Skin of body (tissue), 2 donors: ENCODE measurements around the gene ARHGAP29. TPM values are rescaled to one million over a fixed set of nuclear protein-coding genes. Genes with fewer than 3 reads are reported as not detected.

Source experiments
- DNase-seq: peaks from one replicate; lab custom pipeline; 2025; lab: John Stamatoyannopoulos, UW
- total RNA-seq: library from RNA; depleted of rRNA; stranded (reverse); fragments of >200 nt; gene quantifications from one replicate; pipeline ENCODE4 v1.2.3, GENCODE V29; 2014

Gene ARHGAP29
- total RNA-seq, 1 donor from 2014 or later = 67.1 TPM

GRCh38 chr1:94236013-94236491, 1.3 kb downstream of the ARHGAP29 start:
- DNase-seq = peak; percentile 78

GRCh38 chr1:94235189-94236012, 2.0 kb downstream of the ARHGAP29 start:
- peak; percentile 82 for DNase-seq

GRCh38 chr1:94234615-94235014, 2.8 kb downstream of the ARHGAP29 start:
- no peak for DNase-seq

GRCh38 chr1:94231746-94232145, 5.6 kb downstream of the ARHGAP29 start:
- no peak for DNase-seq

GRCh38 chr1:94230920-94231319, 6.5 kb downstream of the ARHGAP29 start:
- no peak for DNase-seq

GRCh38 chr1:94228640-94229375, 8.6 kb downstream of the ARHGAP29 start:
- DNase-seq = no peak

- no peak for DNase-seq
Measured at GRCh38 chr1:94227624-94228023, 9.8 kb downstream of the ARHGAP29 start.

GRCh38 chr1:94225845-94226244, 11.5 kb downstream of the ARHGAP29 start:
- DNase-seq = no peak

GRCh38 chr1:94218332-94218731, 19.1 kb downstream of the ARHGAP29 start:
- no peak for DNase-seq

GRCh38 chr1:94215955-94216354, 21.4 kb downstream of the ARHGAP29 start:
- DNase-seq = no peak

GRCh38 chr1:94209982-94210381, 27.4 kb downstream of the ARHGAP29 start:
- no peak for DNase-seq

GRCh38 chr1:94209425-94209824, 28.0 kb downstream of the ARHGAP29 start:
- peak; percentile 35 for DNase-seq

- DNase-seq = no peak
Measured at GRCh38 chr1:94207695-94208094, 29.7 kb downstream of the ARHGAP29 start.

GRCh38 chr1:94205639-94206038, 31.7 kb downstream of the ARHGAP29 start:
- DNase-seq = no peak

GRCh38 chr1:94202241-94202640, 35.1 kb downstream of the ARHGAP29 start:
- no peak for DNase-seq

GRCh38 chr1:94199398-94199797, 38.0 kb downstream of the ARHGAP29 start:
- DNase-seq = no peak

GRCh38 chr1:94194079-94194865, 43.1 kb downstream of the ARHGAP29 start:
- no peak for DNase-seq

GRCh38 chr1:94193128-94193527, 44.3 kb downstream of the ARHGAP29 start:
- no peak for DNase-seq

GRCh38 chr1:94191216-94191615, 46.2 kb downstream of the ARHGAP29 start:
- no peak for DNase-seq

GRCh38 chr1:94186946-94187345, 50.4 kb downstream of the ARHGAP29 start:
- no peak for DNase-seq

GRCh38 chr1:94183197-94183815, 54.1 kb downstream of the ARHGAP29 start:
- no peak for DNase-seq
